Islet of Langerhans (tissue), 1 donor: ENCODE results near the gene HES1.
"Not testable (repeated sequence)": the region's sequence is repeated elsewhere in the genome, so short reads cannot be mapped to it uniquely, and the experiment has no call there.

Experiments
- FAIRE-seq: peaks from one replicate; lab custom pipeline; 2011; peaks lifted over from hg19 to GRCh38; lab: Jason Lieb, UNC

The HES1 gene

GRCh38 chr3:194128202-194128918 lies 7.6 kb upstream of the HES1 start:
- no peak for FAIRE-seq

DNA sequence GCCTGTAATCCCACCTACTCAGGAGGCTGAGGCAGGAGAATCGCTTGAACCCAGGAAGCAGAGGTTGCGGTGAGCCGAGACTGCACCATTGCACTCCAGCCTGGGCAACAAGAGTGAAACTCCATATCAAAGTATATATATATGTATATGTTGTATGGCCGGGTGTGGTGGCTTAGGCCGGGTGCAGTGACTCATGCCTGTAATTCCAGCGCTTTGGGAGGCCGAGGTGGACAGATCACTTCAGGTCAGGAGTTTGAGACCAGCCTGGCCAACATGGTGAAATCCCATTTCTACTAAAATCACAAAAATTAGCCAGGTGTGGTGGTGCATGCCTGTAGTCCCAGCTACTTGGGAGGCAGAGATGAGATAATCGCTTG lies 7.0 kb upstream of the HES1 start:
- not testable (repeated sequence) for FAIRE-seq

- FAIRE-seq: no peak
Observed at GRCh38 chr3:194129581-194130133, 6.3 kb upstream of the HES1 start.

DNA sequence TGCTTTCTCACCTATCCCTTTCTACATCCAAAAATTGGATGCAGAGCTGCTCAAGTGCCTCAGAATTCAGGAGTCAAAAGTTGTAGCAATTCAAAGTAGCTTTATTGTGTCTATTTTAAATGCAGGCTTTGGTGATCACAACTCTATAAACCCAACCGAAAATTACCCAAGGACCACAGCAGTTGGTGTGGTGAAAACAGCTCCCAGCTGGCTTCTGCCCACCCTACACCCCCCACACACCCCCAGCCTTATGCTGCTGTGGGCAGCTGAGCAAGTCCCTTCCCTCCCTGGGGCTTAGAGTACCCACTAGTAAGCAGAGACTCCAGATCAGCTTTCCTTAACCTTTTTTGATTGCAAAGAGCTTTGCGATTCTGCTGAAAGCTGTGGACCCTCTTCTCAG lies 5.8 kb upstream of the HES1 start:
- no peak for FAIRE-seq

GRCh38 chr3:194130807-194131589 lies 5.0 kb upstream of the HES1 start:
- FAIRE-seq: no peak

GRCh38 chr3:194132465-194133286 lies 3.3 kb upstream of the HES1 start:
- FAIRE-seq: no peak

DNA sequence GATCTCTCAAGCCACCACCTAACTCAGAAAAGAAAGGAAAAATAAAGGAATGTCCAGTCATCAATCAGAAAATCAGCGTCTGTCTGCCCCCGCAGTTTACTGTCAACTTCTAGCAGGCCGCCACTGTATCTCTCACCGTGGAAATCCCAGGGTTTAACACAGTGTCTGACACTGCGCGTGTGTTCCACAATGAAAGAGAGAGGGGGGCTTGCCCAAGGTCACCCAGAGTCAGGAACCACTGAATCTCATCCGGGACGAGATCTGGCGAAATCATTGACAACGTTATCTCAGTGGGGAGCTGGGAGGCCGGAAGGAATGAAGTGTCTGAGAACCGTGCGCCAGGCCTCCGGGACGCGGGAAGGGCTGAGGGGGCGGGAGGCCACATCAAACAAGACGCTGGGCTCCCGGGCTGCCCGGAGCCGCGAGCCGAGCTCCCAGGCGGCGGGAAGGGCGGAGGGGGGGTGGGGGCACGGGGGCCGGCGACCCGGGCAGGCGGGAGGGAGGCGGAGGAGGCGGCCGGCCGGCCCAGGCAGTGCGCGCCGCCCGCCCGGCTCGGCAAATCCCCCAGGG lies 2.2 kb upstream of the HES1 start:
- FAIRE-seq: no peak

DNA sequence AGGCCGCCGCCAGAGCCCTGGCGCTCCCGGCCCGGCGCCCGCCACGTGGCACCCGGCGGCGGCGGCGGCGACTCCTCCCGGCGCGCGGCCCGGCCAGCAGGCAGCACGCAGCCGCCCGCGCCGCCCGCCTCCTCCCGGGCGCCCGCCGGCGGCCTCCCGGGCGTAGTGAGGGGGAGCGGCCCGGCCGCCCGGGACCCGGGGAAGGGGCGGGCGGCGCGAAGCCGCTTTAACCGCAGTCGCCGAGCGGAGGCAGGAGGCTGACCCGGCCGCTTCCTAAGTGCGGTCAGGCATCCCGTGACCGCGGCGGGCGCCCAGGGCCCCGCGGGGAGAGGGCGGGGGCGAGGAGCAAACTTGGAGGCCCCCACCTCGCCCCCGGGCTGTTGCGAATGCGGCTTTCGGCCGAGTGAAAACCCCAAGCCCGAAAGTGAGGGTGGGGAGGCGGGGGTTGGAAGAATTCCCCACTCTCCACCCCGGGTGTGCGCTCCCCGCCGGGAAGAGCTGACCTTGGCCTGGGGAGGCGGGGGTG lies 1.7 kb upstream of the HES1 start:
- FAIRE-seq: no peak

DNA sequence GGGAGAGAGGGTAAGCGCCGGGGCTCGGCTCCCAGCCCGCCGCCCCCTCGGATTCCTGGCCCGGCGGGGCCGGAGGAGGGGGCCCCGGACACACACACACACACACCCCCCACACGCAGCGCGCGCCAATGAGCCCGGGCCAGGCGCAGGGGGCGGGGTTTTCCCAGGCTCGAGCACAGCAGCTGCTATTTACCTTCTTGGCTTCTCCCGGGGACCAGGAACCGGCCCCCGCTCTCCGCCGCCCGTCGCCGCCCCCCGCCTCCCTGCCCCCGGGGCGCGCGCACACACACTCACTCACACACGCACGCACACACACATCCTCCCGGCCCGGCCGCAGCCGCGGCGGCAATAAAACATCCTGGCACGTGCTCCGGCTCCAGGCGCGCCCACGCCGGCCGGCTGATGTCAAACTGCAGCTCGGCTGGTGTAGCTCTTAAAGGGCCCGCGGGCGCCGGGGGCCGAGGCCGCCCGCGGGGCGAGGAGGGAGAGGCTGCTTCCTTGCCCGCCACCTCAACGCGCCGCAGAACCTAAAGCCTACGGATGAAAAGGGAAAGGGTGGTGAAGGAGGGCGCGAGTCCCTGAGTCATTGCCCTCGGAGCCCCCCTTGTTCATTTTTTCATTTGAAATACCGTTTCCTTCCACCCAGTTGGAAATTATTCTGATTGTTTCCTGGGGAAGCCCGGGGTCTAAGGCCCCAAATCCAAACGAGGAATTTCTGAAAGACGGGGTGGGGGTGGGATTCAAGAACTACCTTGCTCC lies 1.0 kb upstream of the HES1 start:
- no peak for FAIRE-seq

- FAIRE-seq: peak; percentile 49
Observed at GRCh38 chr3:194135516-194135805, 487 bp upstream of the HES1 start.

DNA sequence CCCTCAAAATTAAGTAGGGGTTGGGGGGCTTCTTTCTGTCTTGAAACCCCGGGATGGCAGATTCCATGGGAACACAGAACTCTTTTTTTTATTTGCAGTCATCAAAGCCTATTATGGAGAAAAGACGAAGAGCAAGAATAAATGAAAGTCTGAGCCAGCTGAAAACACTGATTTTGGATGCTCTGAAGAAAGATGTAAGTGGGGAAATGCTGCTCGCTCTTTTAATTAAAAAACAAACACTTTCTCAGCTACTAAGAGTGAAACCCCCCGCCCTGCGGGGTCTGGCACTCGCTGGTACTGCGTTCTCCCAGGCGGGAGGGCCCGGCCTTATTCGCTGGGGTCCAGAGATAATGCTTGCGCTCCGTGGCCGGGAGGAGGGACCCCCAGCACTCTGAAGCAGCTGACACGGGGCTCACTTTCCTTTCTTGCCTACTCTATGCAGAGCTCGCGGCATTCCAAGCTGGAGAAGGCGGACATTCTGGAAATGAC lies 615 bp downstream of the HES1 start:
- no peak for FAIRE-seq

DNA sequence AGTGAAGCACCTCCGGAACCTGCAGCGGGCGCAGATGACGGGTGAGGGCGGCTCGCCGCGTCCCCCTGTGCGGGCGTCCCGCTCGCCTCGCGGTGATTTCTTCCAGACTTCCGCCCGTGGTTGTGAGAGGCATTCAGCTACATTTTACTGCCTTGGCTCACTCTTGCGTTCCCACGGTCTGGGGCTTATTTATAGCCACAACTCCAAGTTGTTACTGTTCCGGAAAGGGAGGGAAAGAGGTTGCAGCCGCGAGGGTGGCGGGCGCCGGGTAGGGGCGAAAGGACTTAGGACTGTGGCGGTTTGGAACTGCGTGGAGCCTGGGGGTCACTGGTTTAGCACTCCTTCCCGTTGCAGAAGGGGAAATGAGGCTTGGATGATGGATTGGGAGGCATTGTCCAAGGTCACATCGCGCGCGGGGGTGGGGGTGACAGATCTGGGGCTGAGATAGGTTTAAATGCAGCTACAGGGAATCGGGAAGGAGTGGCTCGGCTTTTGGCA lies 1.1 kb downstream of the HES1 start:
- FAIRE-seq: no peak

DNA sequence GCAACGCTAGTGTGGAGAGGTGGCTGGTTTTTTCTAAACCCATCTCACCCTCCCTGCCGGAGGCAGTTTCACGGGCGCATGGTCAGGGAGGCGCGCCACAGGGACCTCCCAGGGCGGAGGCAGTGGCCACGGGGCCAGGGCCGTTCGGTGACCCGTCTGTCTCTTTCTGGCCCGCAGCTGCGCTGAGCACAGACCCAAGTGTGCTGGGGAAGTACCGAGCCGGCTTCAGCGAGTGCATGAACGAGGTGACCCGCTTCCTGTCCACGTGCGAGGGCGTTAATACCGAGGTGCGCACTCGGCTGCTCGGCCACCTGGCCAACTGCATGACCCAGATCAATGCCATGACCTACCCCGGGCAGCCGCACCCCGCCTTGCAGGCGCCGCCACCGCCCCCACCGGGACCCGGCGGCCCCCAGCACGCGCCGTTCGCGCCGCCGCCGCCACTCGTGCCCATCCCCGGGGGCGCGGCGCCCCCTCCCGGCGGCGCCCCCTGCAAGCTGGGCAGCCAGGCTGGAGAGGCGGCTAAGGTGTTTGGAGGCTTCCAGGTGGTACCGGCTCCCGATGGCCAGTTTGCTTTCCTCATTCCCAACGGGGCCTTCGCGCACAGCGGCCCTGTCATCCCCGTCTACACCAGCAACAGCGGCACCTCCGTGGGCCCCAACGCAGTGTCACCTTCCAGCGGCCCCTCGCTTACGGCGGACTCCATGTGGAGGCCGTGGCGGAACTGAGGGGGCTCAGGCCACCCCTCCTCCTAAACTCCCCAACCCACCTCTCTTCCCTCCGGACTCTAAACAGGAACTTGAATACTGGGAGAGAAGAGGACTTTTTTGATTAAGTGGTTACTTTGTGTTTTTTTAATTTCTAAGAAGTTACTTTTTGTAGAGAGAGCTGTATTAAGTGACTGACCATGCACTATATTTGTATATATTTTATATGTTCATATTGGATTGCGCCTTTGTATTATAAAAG lies 1.8 kb downstream of the HES1 start:
- no peak for FAIRE-seq

DNA sequence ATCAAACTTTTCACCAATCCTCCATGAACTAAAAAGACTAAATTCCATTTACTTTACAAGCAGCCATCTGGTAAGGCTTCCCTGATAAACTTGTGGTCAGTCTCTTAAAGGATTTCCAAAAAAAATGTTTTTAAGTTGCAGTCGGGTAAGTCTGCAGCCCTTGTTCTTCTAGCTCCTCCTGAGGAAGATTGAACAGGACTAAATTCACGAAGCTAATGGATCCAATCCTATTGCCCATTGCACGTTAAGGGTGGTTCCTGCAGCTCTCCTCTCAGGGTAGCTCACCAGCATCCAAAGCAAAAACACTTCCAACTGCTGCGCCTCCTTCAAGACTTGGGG lies 2.8 kb downstream of the HES1 start:
- FAIRE-seq: no peak

DNA sequence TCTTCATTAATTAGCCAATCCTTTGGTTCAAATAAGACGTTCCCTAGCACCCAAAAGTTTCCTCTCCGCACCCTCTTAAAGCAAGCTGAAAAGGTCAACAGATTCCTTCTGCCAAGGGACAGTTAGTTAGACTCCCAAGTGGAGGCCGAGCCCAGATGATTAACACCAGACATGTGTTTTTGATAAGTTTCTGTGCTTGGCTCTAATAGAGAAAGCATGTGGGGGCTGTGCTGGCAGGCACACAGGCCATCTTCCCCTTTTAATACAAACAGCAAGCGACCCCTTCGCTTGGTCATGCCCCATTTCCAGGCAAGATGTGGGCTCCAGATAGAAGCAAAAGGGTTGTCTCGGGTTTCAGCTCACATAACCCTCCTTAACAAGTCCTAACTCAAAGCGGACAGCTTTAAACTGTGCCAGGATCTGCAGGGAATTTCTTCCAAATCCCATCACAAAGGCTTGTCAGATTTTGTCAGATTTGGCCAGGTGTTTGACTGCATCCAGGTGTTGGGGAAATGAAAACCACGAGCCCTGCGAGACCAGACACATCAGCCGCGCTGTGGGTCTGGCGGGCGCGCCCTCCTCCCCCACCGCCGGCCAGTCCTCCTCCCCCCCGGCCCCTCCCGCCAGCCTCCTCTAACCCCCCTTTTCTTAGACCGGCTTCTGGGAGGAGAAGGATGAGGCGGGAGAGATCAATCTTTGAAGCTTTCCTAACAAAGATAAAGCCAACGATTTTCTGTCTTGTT lies 3.3 kb downstream of the HES1 start:
- FAIRE-seq: no peak

DNA sequence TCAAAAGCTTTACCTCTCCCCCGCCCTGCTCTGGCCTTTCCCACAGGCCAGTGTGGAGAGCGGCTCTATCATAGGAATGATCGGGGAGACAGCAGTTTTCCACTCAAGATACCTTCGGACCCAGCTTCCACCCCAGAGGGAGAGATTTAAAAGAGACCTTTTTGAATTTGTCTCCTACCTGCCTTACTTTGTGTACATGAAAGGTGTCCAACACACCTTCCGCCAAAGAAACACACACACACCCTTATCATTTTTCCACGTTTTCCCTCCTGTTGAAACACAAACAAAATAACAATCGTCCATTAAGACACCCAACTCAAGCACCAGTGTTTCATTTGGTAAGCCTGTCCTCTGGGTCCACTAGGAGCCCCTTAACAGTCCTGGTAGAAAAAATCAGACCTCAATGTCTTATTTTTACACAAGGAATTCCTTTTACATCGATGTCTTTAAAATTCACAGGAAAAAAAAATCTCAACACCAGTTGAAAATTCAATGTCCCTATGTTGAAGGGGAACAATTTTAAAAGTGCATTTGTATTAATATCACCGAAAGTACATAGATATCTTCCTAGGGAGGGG lies 4.0 kb downstream of the HES1 start:
- no peak for FAIRE-seq

DNA sequence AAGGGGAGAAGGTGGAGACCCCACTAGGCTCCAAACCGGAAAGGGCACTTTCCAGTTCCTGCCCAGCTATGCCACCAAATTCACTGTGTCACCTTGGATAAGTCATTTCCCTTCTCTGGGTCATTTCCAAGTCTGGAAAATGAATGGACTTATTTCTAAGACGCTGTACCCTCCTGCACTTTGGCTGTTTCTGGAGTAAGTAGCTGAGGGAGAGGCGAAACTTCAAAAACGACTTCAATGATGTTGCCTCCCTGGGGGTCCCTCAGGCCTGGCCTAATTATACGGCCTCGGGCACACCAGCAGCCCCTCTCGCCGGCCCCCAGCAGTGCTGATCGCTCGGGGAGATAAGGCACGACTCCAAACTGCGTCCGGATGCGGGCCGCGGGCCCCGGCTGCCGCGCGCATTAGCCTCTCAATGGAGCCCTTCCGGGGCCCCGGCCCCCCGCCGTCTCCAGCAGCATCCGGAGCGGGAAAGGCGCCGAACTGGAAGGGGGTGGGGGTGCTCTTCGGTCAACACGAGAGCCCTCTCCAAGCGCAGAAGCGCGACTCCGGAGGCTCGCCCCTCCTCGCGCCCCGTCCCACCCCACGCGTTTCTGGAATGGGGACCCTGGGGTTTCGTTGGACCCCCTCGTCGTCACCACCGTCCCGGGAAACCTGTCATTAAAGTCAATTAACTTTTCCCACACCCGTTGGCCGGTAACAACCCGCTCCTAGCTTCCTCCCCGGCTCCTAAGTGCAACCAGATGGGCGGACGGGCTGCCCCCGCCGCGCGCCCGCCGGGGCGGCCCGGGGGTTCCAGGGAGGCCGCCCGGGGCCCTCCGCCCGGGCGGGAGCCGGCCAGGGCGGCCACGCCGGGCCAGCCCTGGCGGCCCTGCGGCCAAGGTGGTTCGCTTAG lies 4.8 kb downstream of the HES1 start:
- no peak for FAIRE-seq
